NCI-H1092 (cell line): ENCODE data around the gene SIK3.
A peak's percentile ranks its signal among the peaks of the same experiment; 100 is the strongest.
"Not testable (repeated sequence)": the region's sequence is repeated elsewhere in the genome, so short reads cannot be mapped to it uniquely, and the experiment has no call there.

Source experiments
- DNase-seq: peaks from one replicate; lab custom pipeline; 2025; lab: John Stamatoyannopoulos, UW

Gene SIK3

GRCh38 chr11:116840224-116840745 is 257.9 kb downstream of the SIK3 start:
- DNase-seq, result no peak

- no peak for DNase-seq
Observed at GRCh38 chr11:116838321-116839084, 259.7 kb downstream of the SIK3 start.

- no peak for DNase-seq
Observed at GRCh38 chr11:116837231-116838091, 260.8 kb downstream of the SIK3 start, which contains the start of gene APOA1. APOA1 (minus strand) TSS chr11:116837622; CDS start chr11:116837387, 235 bp downstream.

GRCh38 chr11:116836632-116836991 is 261.6 kb downstream of the SIK3 start:
- no peak for DNase-seq

- DNase-seq, result peak; percentile 95
Observed at GRCh38 chr11:116835791-116836631, 262.2 kb downstream of the SIK3 start.

- DNase-seq, result no peak
Observed at GRCh38 chr11:116835042-116835772, 263.0 kb downstream of the SIK3 start.

- DNase-seq, result not testable (repeated sequence)
Observed at GRCh38 chr11:116834535-116835041, 263.6 kb downstream of the SIK3 start.

GRCh38 chr11:116833816-116834534 is 264.3 kb downstream of the SIK3 start:
- no peak for DNase-seq

- no peak for DNase-seq
Observed at GRCh38 chr11:116833491-116833815, 264.8 kb downstream of the SIK3 start.

- DNase-seq, result no peak
Observed at GRCh38 chr11:116832350-116833290, 265.6 kb downstream of the SIK3 start.

- no peak for DNase-seq
Observed at GRCh38 chr11:116831790-116832349, 266.4 kb downstream of the SIK3 start.

GRCh38 chr11:116830184-116830912 is 267.9 kb downstream of the SIK3 start:
- no peak for DNase-seq

GRCh38 chr11:116829525-116830183 is 268.6 kb downstream of the SIK3 start, which contains the start of gene APOC3:
APOC3 (plus strand) TSS chr11:116829907; CDS start chr11:116830583, 676 bp downstream.
- no peak for DNase-seq

- no peak for DNase-seq
Observed at GRCh38 chr11:116828632-116829524, 269.4 kb downstream of the SIK3 start.

GRCh38 chr11:116827461-116827860 is 270.8 kb downstream of the SIK3 start:
- no peak for DNase-seq

GRCh38 chr11:116826751-116827431 is 271.3 kb downstream of the SIK3 start:
- DNase-seq, result no peak
